Activated naive CD8-positive, alpha-beta T cell treated with anti-CD3 and anti-CD28 coated beads, Interleukin-2, amount 50 U/mL, for 16 hours (primary cell): ENCODE measurements around the gene AFG3L2.
"Not testable (repeated sequence)": the region's sequence is repeated elsewhere in the genome, so short reads cannot be mapped to it uniquely, and the experiment has no call there.

Experiments
- DNase-seq: peaks from one replicate; pipeline ENCODE4 v3.0.0-alpha.2; 2020; ENCODE audit warnings: low read depth, low spot score

The AFG3L2 gene

GRCh38 chr18:12397254-12397653 lies 20.2 kb upstream of the AFG3L2 start:
- DNase-seq = no peak

GRCh38 chr18:12394428-12394827 lies 17.4 kb upstream of the AFG3L2 start:
- no peak for DNase-seq

- DNase-seq = no peak
Observed at GRCh38 chr18:12393998-12394397, 17.0 kb upstream of the AFG3L2 start.

- DNase-seq = no peak
Observed at GRCh38 chr18:12393510-12393909, 16.5 kb upstream of the AFG3L2 start.

GRCh38 chr18:12391487-12392165 lies 14.6 kb upstream of the AFG3L2 start:
- no peak for DNase-seq

GRCh38 chr18:12388442-12388841 lies 11.4 kb upstream of the AFG3L2 start:
- DNase-seq = no peak

- DNase-seq = no peak
Observed at GRCh38 chr18:12384261-12384660, 7.2 kb upstream of the AFG3L2 start.

- DNase-seq = not testable (repeated sequence)
Observed at GRCh38 chr18:12383759-12384158, 6.7 kb upstream of the AFG3L2 start.

GRCh38 chr18:12382221-12382814 lies 5.3 kb upstream of the AFG3L2 start:
- not testable (repeated sequence) for DNase-seq

GRCh38 chr18:12378198-12378558 lies 1.2 kb upstream of the AFG3L2 start:
- not testable (repeated sequence) for DNase-seq

GRCh38 chr18:12377556-12378197 lies 650 bp upstream of the AFG3L2 start:
- DNase-seq = no peak

- DNase-seq = no peak
Observed at GRCh38 chr18:12376034-12376753, 833 bp downstream of the AFG3L2 start.

- no peak for DNase-seq
Observed at GRCh38 chr18:12374401-12374800, 2.6 kb downstream of the AFG3L2 start.

GRCh38 chr18:12373771-12374116 lies 3.3 kb downstream of the AFG3L2 start:
- no peak for DNase-seq

GRCh38 chr18:12373116-12373770 lies 3.8 kb downstream of the AFG3L2 start:
- DNase-seq = no peak

- no peak for DNase-seq
Observed at GRCh38 chr18:12372406-12372805, 4.6 kb downstream of the AFG3L2 start.

- no peak for DNase-seq
Observed at GRCh38 chr18:12371590-12371989, 5.4 kb downstream of the AFG3L2 start.

- no peak for DNase-seq
Observed at GRCh38 chr18:12369211-12369610, 7.8 kb downstream of the AFG3L2 start.

GRCh38 chr18:12366784-12367183 lies 10.2 kb downstream of the AFG3L2 start:
- no peak for DNase-seq

- no peak for DNase-seq
Observed at GRCh38 chr18:12366379-12366778, 10.6 kb downstream of the AFG3L2 start.

- no peak for DNase-seq
Observed at GRCh38 chr18:12362473-12363174, 14.4 kb downstream of the AFG3L2 start.
